Mononuclear cell (primary cell): ENCODE results near the gene ORC1. TPM values are rescaled to one million over a fixed set of nuclear protein-coding genes. Genes with fewer than 3 reads are reported as not detected.

Source experiments
- H3K27me3 ChIP-seq: 2 replicates; pipeline ENCODE4 v1.6.0; 2011; ENCODE audit warnings: low read length, control low read depth; ENCODE audit not compliant: insufficient read depth
- H3K4me1 ChIP-seq: 2 replicates; pipeline ENCODE4 v1.5.1; 2011; ENCODE audit warnings: mild to moderate bottlenecking, low read length, control low read depth; ENCODE audit not compliant: insufficient read depth
- H3K4me3 ChIP-seq: 2 replicates; pipeline ENCODE4 v1.5.1; 2011; ENCODE audit warnings: mild to moderate bottlenecking, low read length, moderate library complexity
- H3K9me3 ChIP-seq: 2 replicates; pipeline ENCODE4 v1.5.1; 2011; ENCODE audit warnings: low read depth, mild to moderate bottlenecking, control low read depth, low read length
- total RNA-seq: library from RNA; depleted of rRNA; stranded (reverse); fragments of >200 nt; gene quantifications from one replicate; pipeline ENCODE4 v1.2.3, GENCODE V29; 2012

ORC1 gene
- total RNA-seq, 1 donor, result 2.4 TPM

DNA sequence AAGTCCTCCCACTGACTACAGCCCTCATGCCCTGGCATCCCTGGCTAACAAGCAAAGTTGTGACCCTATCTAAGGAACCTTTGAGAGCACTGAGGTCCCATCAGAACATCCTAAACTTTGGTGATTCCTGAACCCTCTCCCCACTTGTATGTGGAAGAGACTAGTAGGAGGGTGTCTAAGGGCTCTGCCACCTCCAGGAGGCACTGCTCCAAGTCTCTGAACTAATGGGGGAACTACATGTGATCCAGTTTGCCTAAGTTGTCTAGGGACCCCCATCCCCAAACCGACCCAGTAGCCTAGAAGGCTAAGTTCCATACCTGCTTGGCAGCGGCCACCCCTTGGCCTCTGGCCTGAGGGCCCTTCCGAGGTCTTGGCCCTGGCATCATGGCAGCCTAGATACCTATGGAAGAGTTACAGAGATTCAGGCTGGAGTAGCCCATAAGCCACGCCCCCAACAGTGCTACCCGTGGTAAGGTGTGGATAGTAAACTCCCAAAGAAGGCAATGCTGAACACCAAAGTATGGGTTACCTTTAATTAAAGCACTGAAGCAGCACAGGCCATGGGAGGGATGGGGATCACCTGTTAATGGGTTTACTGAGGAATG lies 39.9 kb downstream of the ORC1 start:
- H3K4me3 ChIP-seq, result no peak overlapping the region
- H3K4me1 ChIP-seq, result peaks cover 34% of the 10 kb centered on the region
- no peaks in the 10 kb centered on the region for H3K27me3 ChIP-seq
- H3K9me3 ChIP-seq, result no peaks in the 10 kb centered on the region

DNA sequence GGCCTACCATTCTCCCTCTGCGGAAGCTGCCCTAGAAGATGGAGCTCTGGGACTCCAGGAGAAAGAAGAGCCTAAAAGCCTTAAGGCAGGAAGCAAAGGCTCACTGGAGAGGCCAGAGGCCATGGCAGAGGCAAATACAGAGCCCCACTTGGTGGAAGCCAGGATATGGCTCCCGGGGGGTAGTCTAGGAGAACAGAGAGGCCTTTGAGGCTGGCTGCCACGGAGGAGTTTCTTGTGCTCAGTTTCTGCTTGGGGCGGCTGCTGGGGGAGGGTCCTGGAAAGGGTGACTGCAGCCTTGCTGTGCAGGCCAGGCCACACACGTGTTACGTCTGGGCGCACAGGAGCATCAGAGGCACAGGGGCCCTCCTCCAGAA lies 43.6 kb downstream of the ORC1 start:
- Histone ChIP-seq H3K27me3 (no peaks in the 10 kb centered on the region), H3K9me3 (no peaks in the 10 kb centered on the region), H3K4me1 (peaks cover 22% of the 10 kb centered on the region), H3K4me3 (no peak overlapping the region)

DNA sequence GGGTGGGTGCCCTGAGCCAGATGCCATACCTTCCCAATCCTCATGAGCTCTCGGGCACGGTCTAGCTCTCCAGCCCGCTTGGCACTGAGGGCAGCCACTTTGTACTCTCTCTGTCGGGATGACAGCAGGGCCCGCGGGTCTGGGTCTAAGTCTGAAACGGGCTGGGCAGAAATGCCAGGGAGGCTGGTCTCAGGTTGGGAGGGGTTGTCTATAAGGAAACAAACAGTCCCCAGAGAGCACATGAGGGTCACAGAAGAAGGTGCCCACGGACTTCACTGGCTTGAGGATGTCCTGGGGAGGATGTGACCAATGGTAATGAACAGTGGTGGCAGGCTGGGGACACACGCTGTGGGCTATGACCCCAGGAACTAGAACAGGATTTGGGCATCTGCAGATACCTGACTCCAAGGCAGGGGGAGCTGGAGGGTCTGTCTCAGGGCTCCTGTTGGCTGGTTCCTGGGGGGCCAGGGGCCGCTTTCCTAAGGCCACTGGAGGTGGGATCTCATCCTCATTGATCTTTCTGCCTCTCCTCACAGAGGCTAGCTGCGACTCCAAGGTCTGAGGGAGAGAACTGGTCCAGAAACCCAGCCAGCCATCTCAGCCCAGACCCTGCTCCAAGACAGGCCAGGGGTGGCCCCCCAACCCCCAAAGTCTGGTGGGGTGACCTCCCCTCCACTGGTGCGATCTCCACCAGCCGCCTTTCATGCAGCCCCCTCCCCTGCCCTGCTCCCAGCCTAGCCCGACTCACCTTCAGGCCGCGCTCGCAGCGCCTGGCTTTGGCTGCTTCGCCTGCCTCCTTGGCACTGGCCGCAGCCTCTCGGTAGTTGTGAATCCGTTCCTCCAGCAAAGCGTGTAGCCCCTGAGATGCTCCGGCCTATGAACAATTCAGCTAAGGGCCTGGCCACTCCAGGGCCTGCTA lies 44.3 kb downstream of the ORC1 start:
- H3K4me3 ChIP-seq, result no peak overlapping the region
- no peaks in the 10 kb centered on the region for H3K9me3 ChIP-seq

DNA sequence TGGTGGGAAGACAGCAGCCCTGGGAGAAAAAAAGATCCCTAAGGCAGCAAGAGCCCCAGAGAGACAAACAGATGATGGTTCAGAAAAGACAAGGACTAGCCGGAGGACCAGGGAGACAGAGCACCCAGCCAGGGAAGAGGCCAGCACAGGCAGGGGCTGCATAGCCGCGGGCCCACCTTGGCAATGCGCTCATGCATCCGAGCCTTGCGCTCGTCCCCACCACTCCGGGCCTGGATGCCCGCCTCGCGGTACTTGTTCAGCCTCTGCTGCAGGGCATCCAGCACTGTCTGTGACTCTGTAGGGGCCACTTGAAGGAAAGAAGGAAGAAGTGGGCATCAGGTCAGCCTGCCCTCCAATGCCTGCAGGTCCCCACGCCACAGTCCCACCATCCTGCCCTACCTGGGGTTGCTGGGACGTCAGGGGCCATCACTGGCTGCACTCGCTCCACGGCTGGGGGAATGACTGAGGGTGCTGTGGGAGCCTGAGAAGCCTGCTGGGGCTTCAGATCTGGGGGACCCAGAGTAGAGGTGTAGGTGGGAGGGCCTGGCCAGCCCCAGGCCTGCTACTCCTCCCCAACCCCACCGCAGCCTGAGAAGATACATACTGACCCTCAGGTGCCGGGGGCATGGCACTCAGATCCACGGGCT lies 45.2 kb downstream of the ORC1 start:
- H3K9me3 ChIP-seq, result no peaks in the 10 kb centered on the region
- H3K4me1 ChIP-seq, result peaks cover 7% of the 10 kb centered on the region
- no peaks in the 10 kb centered on the region for H3K27me3 ChIP-seq
- no peak overlapping the region for H3K4me3 ChIP-seq

More for the DNA sequence above, 44.3 kb downstream of the ORC1 start:
- Histone ChIP-seq H3K27me3 (no peaks in the 10 kb centered on the region), H3K4me1 (peaks cover 16% of the 10 kb centered on the region)

DNA sequence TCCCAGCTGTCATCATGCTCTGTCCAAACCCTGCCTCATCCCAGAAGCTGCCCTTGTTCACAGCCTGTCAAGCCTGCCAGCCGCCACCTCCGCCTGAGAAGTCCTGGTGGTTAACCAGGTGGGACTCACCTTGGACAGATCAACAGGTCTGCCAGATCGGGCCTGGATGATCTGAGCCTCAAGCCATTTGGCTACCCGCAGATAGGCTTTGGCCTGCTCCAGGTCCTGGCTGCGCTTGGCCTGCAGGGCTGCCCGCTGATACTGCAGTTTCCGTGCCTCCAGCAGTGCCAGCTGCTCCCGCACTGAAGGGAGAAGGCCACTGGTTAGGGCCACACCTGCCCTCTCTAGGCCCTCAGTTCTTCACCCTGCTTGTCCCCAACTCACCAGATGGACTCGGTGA lies 46.8 kb downstream of the ORC1 start:
- Histone ChIP-seq H3K4me3 (no peak overlapping the region), H3K4me1 (peaks cover 1% of the 10 kb centered on the region), H3K27me3 (no peaks in the 10 kb centered on the region), H3K9me3 (no peaks in the 10 kb centered on the region)

DNA sequence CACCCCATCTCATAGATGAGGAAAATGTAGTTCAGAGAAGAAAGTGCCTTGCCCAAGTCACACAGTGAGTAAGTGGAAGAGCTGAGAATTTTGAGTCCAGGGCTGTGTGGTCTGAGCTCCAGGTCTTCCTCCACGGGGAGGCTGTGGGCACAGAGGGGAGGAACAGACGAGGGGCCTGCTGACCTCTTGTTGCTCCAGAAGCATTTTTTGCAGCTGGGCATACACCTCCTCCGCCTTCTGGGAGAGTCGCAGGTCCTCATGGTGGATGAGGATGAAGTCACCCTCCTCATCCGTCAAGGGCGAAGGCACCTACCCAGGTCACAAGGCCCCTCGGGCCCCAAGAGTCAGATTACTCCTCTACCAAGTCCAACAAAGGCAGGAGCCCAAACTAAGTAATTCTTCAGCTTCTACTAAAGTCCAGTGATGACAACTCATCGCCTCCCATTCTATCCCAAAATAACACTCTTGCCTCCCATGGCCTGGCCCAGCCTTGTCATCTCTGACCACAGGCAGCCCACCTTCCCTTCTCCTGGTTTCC lies 47.3 kb downstream of the ORC1 start:
- no peaks in the 10 kb centered on the region for H3K27me3 ChIP-seq
- no peak overlapping the region for H3K4me3 ChIP-seq
- no peaks in the 10 kb centered on the region for H3K4me1 ChIP-seq
- no peaks in the 10 kb centered on the region for H3K9me3 ChIP-seq

DNA sequence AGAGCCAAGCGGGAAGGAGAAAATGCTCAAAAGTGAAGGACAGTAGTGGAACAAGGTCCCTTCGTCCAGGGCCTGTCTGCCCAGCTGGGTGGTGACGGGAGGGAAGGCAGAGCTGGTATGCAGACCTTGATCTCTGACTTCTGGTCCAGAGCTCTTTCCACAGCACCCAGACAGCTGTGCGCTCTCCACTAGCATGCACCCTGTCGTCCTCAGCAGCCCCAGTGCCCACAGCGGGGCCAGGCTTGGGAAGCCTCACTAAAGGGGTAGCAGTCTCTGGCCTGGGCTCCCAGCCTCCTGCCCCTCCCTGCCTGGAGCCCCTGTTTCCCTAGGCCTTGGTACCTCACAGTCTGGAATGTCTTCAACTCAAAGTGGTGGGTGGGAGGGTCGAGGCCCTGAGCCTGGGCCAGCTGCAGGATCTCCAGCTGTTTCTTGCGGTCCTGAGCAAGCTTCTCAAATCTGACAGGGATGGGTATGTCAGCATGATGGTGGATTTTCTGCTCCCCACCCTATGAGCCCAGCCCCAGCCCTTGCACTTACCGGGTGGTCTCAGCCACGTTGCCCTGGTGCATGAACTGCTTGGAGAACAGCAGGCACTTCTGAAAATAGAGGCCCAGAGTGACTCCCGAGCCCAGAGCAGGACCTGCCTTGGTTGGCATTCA lies 48.2 kb downstream of the ORC1 start:
- Histone ChIP-seq H3K4me1 (no peaks in the 10 kb centered on the region), H3K4me3 (no peak overlapping the region), H3K27me3 (no peaks in the 10 kb centered on the region), H3K9me3 (no peaks in the 10 kb centered on the region)

DNA sequence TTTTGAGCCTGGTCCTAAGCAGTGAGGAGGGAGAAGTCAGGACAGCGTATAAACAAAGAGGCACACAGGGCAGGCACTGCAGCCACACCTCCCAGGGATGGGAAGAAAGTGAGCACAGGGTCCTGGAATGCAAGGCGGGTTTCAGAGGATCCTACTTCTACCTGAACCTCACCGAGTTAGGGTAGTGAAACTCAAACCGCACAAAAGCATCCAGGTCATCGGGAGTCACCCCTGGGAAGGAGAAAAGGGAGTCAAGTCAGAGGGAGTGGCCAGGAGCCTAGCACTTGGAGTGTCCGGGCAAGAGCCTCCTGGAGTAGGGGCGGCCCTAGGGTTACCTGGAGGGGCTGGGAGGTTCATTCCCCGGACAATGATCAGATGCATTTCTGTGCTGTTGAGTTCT lies 48.8 kb downstream of the ORC1 start:
- Histone ChIP-seq H3K9me3 (no peaks in the 10 kb centered on the region), H3K4me1 (no peaks in the 10 kb centered on the region), H3K4me3 (no peak overlapping the region), H3K27me3 (no peaks in the 10 kb centered on the region)

DNA sequence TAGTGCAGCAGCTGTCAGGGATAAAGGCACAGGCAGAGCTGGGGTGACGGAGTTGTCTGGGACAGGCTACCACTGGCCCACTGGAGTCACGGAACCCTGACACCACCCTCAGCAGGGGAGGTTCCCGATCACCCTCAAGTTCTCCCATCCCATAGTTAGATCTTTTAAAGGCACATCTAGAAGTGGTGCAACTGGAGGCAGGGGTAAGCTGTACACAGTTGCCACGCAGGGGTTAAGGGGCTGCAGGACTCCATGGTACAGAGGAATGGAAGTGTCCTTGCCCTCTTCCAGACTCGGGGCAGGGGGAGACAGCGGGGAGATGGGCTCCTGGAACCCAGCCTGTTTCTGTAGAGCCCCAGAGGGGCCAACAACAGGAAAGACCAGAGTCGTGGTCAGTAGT lies 51.5 kb downstream of the ORC1 start:
- no peaks in the 10 kb centered on the region for H3K27me3 ChIP-seq
- H3K9me3 ChIP-seq, result no peaks in the 10 kb centered on the region
- H3K4me3 ChIP-seq, result no peak overlapping the region
- H3K4me1 ChIP-seq, result no peaks in the 10 kb centered on the region

DNA sequence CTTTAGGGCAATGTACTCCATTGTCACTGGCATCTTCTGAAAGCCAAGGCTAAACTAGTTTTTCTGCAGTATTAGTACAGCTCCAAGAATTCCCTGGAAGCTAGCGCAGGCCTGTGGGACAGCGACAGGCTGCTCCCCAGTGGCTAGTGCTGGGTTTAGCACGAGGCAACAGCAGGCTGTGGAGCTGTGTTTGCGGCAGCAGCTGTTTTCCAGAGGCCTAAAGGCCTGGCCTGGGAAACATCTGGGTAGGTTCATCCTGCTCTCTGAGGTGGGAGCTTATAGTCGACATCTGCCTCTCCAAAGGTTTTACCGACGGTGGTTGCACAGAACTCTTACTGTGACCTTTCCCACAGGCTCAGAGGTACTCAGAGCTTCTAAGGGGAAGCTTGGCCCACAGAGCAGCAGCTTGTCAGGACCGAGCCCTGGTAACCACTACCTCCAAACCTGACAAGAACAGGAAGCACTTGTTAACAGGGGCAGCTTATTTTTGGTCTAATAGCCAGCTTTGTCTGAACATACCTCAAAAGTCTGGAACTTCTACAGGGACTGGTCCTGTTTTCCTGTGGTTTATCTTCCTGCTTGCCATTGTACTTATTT lies 55.4 kb downstream of the ORC1 start:
- no peaks in the 10 kb centered on the region for H3K9me3 ChIP-seq

DNA sequence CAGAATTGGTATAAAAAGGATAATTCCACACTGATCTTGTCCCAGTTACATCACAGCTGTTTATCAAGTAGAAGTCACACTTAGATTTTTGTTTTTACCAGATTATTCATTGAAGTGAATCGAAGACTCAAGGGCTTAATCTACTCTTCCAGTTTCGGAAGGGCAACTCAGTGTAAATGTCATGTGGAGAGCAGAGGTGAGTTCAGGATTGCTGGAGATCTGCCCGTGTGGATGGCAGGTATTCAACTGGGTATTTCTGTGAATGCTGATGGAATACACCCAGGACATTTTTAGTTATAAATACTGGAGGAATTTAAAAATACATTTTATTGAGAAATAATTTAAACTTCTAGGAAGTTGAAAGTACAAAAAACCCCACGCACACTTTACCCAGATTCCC lies 57.6 kb downstream of the ORC1 start:
- H3K9me3 ChIP-seq, result no peaks in the 10 kb centered on the region
- no peak overlapping the region for H3K4me3 ChIP-seq
- no peaks in the 10 kb centered on the region for H3K4me1 ChIP-seq
- H3K27me3 ChIP-seq, result no peaks in the 10 kb centered on the region

More for the DNA sequence above, 55.4 kb downstream of the ORC1 start:
- no peaks in the 10 kb centered on the region for H3K4me1 ChIP-seq
- no peaks in the 10 kb centered on the region for H3K27me3 ChIP-seq
- H3K4me3 ChIP-seq, result no peak overlapping the region

DNA sequence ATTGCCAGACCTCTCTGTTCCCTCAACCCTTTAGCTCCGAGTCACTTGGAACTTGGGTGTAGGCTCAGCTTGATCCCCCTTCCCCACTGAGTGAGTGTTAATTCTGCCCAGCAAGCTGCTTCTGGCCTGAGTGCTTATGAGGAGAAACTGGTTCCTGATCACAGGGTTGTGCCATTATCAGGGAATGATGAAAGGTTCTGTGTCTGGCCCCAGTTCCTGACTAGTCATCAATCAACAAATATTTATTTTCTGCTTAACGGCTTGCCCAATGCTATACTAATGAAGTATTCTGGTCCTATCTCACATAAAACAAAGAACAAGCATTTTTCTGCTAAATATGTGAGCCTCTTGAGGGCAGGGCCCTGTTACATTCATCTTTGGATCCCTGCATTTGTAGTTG lies 59.0 kb downstream of the ORC1 start:
- Histone ChIP-seq H3K27me3 (no peaks in the 10 kb centered on the region), H3K4me3 (no peak overlapping the region), H3K9me3 (no peaks in the 10 kb centered on the region), H3K4me1 (no peaks in the 10 kb centered on the region)

DNA sequence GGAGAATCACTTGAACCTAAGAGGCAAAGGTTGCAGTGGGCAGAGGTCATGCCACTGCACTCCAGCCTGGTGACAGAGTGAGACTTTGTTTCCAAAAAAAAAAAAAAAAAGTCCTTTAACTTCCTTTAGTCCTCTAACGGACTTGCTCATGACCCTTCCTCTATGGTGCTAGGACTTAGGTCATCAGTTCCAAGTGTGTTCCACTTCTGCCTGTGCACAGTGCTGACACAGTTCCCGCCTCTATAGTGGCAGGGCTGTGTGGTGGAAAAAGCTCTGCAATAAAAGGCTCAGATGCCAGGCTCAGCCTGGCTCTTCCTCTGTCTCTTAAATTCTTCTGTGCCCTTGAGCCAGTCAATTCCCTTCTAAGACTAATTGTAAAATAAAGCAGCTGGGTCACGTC lies 60.2 kb downstream of the ORC1 start:
- no peaks in the 10 kb centered on the region for H3K27me3 ChIP-seq
- no peaks in the 10 kb centered on the region for H3K9me3 ChIP-seq
- H3K4me1 ChIP-seq, result no peaks in the 10 kb centered on the region
- H3K4me3 ChIP-seq, result no peak overlapping the region

DNA sequence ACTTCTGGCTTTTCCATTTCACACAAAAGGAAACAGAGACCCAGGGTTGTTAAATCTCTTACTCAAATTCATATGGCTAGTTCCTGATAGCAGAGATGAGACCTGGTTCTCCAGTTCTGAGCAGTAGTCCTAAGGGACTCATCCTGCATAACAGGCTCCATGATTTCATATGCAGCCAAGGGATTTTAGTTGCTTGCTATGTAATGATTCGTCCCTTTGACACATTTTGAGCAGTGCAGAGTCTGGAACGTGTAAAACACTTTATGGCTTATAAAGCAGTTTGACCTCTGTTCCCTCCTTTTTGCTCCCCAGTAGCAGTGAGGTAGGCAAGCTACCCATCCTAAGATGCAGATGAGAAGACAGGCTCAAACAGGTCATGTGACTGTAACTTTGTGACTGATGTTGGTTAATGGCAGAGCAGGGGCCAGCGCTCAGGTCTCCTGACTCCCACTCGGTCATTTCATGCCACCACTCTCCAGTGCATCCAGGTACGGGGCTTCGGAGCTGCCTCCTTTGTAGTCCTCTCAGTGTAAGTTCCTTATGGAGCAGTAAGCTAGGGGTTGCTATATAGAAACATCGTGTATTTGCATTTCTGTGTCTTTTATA lies 62.5 kb downstream of the ORC1 start:
- no peaks in the 10 kb centered on the region for H3K4me1 ChIP-seq
- H3K27me3 ChIP-seq, result no peaks in the 10 kb centered on the region
- H3K4me3 ChIP-seq, result no peak overlapping the region
- no peaks in the 10 kb centered on the region for H3K9me3 ChIP-seq
